ENCODE measurements around the gene CHML.

DNA sequence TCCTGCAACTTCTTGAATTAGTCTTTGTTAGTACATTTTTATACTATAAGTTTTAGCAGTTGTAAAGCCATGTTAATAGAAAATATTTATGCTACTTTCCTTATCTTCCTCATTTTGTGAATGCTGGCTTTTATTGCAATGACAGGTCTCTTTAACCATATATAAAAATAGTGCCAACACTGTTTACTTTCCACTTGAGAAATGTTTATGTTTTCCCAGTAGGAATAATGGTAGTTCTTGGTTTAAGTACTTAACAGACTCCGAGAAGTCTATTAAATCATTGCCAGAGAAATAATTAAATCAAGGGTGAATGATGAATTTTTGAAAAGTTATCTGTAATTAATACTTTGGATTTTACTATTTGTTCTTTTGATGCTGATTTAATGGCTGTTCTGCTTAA lies 9.7 kb downstream of the CHML start:
- TF ChIP-seq CTCF (IDR thresholded peaks at IDR 0.05; ENCODE audit: poor library complexity), result no peak
- TF ChIP-seq EZH2 (IDR thresholded peaks at IDR 0.05; ENCODE audit: borderline replicate concordance), result no peak
- TF ChIP-seq EZH2phosphoT487 (IDR thresholded peaks at IDR 0.05; ENCODE audit: low read depth, severe bottlenecking, unreplicated experiment), result no peak

Measured in hepatocyte (in vitro differentiated cells).